ENCODE data around the gene KLHDC7B. TPM values are rescaled to one million over a fixed set of nuclear protein-coding genes. Genes with fewer than 3 reads are reported as not detected.

The KLHDC7B gene
- total and polyA plus RNA-seq, 10 of the 15 experiments (the other 5 are each of a cell fraction or from before 2014, with no cell fraction given), result 0.05 to 2.2 (median 0.93) TPM; not detected in 2

- TF ChIP-seq NFXL1 (IDR thresholded peaks at IDR 0.05; ENCODE audit: borderline replicate concordance), result no peak
- no peak for TF ChIP-seq PAX8 (IDR thresholded peaks at IDR 0.05)
- no peak for TF ChIP-seq CHD1 (IDR thresholded peaks at IDR 0.05; ENCODE audit: low read depth, low read length)
- 0 out of 2 replicates have a peak, but pooled peaks have one; percentile 31 for TF ChIP-seq CBFB (IDR thresholded peaks at IDR 0.05; ENCODE audit: low read depth)
- TF ChIP-seq GATAD2B (conservative IDR thresholded peaks at IDR 0.05; ENCODE audit: low read depth), result peak; percentile 90
- no peak for TF ChIP-seq BMI1 (IDR thresholded peaks at IDR 0.05; ENCODE audit: borderline replicate concordance)
- no peak for TF ChIP-seq NBN (IDR thresholded peaks at IDR 0.05)
- peak; percentile 29; the same call in 1 of the 2 replicates for TF ChIP-seq HCFC1 (IDR thresholded peaks at IDR 0.05; ENCODE audit: low read length)
- TF ChIP-seq TCF3 (IDR thresholded peaks at IDR 0.05; ENCODE audit: borderline replicate concordance, insufficient read depth, low read depth, low read length), result 0 out of 2 replicates have a peak, but pooled peaks have one; percentile 46
- TF ChIP-seq MYC (IDR thresholded peaks at IDR 0.05; ENCODE audit: insufficient read depth, insufficient read length, insufficient replicate concordance, low read length, severe bottlenecking), result peak; percentile 81
- peak; percentile 96 for TF ChIP-seq BACH1 (IDR thresholded peaks at IDR 0.05; ENCODE audit: borderline replicate concordance)
- peak; percentile 86 for TF ChIP-seq MAX (IDR thresholded peaks at IDR 0.05; ENCODE audit: low read depth, low read length)
- peak; percentile 4 to 72; a peak in 3 of 4 replicates for TF ChIP-seq BHLHE40 (IDR thresholded peaks at IDR 0.05; ENCODE audit: borderline replicate concordance in 1 of 2, low read depth in 2 of 2, low read length in 1 of 2)
- TF ChIP-seq ATF2 (IDR thresholded peaks at IDR 0.05; ENCODE audit: low read length), result no peak
- peak; percentile 64; the same call in 1 of the 2 replicates for TF ChIP-seq TAF1 (IDR thresholded peaks at IDR 0.05; ENCODE audit: borderline replicate concordance, low read depth, low read length)
- TF ChIP-seq ZNF687 (IDR thresholded peaks at IDR 0.05), result 0 out of 2 replicates have a peak, but pooled peaks have one; percentile 36
These were observed 15.7 kb upstream of the KLHDC7B start, which contains the start of gene TYMP (continued) for GRCh38 chr22:50529897-50530579.

Measured in GM12878 (cell line).